Testis (tissue), 2 donors: ENCODE measurements around the gene MDM1.

Source experiments
- POLR2A ChIP-seq: fragments of 450-650 bp; IDR thresholded peaks from one replicate; pipeline ENCODE4 v1.6.1; 2017; ENCODE audit warnings: antibody characterized with exemption, mild to moderate bottlenecking, moderate library complexity
- TF ChIP-seq, protein P1 (sequence below), 3 experiments: fragments of 450-650 bp in 2 of 3; fragments of 200-600 bp in 1 of 3; sonication (generic) in 1 of 3; IDR thresholded peaks; one replicate each; pipeline ENCODE4 v1.5.1; 2016 to 2019; ENCODE audit warnings: antibody characterized with exemption in 3 of 3, mild to moderate bottlenecking in 2 of 3, moderate library complexity in 1 of 3

DNA sequence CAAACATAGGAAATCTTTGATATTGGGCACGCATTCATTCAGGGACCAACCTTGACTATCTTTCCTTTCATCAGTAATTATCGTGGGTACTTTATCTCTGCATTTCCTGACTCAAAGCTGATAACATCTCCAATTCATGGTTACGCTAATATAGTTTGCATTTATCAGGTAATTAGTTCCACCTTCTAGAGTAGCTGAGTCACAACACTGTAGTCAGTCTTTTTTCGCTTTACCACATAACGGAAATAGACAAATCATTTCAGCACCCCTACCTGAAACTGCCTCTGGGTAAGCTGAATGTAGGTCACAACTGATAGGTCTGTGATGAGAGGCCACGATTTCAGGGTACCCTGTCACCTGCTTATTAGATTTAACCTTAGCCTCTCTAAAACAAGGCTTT is 42.0 kb downstream of the MDM1 start:
- TF ChIP-seq POLR2A = no peak
- TF ChIP-seq, protein P1, sequence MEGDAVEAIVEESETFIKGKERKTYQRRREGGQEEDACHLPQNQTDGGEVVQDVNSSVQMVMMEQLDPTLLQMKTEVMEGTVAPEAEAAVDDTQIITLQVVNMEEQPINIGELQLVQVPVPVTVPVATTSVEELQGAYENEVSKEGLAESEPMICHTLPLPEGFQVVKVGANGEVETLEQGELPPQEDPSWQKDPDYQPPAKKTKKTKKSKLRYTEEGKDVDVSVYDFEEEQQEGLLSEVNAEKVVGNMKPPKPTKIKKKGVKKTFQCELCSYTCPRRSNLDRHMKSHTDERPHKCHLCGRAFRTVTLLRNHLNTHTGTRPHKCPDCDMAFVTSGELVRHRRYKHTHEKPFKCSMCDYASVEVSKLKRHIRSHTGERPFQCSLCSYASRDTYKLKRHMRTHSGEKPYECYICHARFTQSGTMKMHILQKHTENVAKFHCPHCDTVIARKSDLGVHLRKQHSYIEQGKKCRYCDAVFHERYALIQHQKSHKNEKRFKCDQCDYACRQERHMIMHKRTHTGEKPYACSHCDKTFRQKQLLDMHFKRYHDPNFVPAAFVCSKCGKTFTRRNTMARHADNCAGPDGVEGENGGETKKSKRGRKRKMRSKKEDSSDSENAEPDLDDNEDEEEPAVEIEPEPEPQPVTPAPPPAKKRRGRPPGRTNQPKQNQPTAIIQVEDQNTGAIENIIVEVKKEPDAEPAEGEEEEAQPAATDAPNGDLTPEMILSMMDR (IDR thresholded peaks at IDR 0.05) = no peak
